GM18519 (cell line): ENCODE measurements around the gene DYNC1I2.

Experiments used
- ATAC-seq: cut with Tn5 transposase; IDR thresholded peaks from one replicate; pipeline ENCODE4 v1.9.1; 2021; ENCODE audit warnings: mild to moderate bottlenecking, moderate library complexity; ENCODE audit not compliant: unreplicated experiment, low FRiP score

Gene DYNC1I2

DNA sequence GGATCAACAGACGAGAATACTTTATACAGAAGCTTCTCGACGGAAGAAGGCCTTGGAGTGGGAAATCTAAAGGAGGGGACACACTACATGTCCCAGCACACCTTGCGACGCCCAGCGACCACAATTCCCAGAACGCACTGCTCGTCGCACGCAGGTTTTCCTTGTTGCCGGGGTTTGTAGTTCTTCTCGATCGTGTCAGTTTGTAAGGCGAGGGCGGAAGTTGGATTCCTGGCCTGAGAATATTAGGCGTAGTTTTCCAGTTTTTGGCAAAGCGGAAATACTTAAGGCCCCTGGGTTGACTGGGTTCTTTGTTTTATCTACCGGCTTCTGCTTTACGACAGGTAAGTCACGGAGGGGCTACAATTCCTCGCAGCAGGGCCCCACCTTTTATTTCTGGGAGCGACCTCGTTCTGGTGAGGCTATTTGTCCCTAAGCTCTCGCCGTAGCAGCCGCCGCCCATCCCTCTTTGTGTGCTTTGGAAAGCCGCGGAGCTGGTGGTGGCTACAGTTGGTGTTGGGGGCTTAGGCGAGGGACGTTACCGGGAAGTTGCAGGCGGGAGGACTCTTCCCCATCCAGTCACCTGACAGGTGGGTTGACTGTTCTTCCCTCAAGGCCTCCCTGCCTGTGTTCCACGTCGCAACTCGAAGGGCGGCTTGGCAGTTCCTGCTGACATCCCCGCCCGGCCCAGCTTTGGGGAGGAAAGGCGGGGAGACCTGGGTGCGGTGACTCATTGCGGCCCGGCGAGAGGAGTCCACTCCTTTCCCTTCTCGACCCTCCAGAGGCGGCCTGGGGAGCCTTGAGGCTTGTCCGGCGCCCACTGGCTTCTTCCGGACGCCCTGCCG, at the start of gene DYNC1I2:
Gene DYNC1I2, plus strand, starts transcription at position 183 of the 842 bp plus-strand sequence. CDS start 2,687 bp downstream, outside the sequence.
- peak; percentile 69 for ATAC-seq

DNA sequence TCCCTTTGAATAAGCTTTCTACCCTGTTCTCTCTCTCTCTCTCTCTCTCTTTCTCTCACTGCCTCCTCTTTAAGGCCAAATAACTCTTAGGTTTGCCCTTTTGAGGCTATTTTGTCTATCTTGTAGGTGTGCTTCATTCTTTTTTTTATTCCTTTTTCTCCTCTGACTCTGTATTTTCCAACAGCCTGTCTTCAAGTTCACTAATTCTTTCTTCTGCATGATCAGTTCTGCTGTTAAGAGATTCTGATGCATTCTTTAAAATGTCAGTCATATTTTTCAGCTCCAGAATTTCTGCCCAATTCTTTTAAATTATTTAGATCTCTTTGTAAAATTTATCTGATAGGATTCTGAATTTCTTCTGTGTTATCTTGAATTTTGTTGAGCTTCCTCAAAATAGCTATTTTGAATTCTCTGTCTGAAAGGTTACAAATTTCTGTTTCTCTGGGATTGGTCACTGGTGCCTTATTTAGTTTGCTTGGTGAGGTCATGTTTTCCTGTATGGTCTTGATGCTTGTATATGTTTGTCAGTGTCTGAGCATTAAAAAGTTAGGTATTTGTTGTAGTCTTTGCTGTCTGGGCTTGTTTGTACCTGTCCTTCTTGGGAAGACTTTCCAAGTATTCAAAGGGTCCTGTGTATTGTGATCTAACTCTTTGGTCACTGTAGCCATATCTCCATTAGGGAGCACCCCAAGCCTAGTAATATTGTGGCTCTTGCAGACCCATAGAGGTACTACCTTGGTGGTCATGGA, 35.4 kb upstream of the DYNC1I2 start:
- no peak for ATAC-seq

GRCh38 chr2:171652416-171652785, 34.9 kb upstream of the DYNC1I2 start:
- ATAC-seq: no peak

GRCh38 chr2:171655586-171655985, 31.7 kb upstream of the DYNC1I2 start:
- ATAC-seq: peak; percentile 76

DNA sequence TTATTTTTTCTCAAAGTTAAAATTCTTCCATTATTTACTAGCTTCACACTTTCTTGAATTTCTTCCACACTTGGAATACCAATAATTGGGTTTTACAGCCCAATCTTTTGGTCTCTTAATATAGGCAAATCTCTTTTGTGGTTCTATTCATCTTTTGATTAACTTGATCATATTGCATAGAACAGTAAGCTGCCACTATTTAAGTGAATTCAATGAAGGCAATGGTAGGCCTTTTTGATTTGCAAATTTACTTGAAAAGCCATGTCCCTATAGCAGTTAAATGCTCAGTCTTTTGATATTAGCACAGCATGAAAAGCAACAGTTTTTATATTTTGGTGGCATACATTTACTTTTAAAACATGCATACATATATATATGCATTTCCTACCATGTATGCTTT, 20.2 kb upstream of the DYNC1I2 start:
- no peak for ATAC-seq

GRCh38 chr2:171668183-171668582, 19.1 kb upstream of the DYNC1I2 start:
- no peak for ATAC-seq

GRCh38 chr2:171669121-171669520, 18.1 kb upstream of the DYNC1I2 start:
- no peak for ATAC-seq

DNA sequence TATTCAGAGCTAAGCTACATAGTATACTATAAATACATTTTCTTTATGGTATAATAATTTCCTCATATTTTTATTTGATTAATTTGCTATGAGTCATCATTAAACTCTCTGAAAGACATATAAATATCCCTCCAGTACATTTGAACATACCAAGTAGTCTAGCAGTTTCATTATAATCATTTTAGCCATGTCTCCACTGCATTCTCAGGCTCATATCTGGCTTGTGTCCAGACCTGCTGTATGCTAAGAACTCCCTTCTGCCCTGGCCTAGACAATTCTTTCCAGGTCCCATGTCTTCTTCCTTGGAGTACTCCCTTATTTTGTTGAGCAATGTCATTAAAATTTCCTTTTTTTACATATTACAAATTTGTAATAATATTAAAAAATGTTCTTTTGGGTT, 16.6 kb upstream of the DYNC1I2 start:
- ATAC-seq: no peak

GRCh38 chr2:171671867-171672266, 15.4 kb upstream of the DYNC1I2 start:
- no peak for ATAC-seq

DNA sequence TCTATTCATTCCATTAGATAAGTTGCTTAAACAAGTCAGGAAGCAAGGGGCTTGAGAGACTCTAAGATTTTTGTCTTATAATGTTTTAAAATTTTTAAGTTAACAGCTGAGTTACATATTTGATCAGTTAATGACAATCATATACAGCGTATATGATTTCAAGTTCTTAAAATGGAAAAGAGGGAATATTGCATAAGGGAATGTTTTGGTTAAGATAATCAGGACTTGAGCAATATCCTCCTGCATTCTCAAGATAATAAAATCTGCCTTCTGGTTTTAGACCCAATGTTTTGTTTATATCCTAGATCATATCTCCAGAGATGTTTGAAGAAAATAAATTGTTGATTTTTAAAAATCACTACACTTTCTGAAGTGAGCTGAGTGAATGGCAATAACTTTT, 13.4 kb upstream of the DYNC1I2 start:
- no peak for ATAC-seq

- no peak for ATAC-seq
These were observed 11.4 kb upstream of the DYNC1I2 start for GRCh38 chr2:171675810-171676345.

GRCh38 chr2:171678619-171679018, 8.7 kb upstream of the DYNC1I2 start:
- no peak for ATAC-seq

DNA sequence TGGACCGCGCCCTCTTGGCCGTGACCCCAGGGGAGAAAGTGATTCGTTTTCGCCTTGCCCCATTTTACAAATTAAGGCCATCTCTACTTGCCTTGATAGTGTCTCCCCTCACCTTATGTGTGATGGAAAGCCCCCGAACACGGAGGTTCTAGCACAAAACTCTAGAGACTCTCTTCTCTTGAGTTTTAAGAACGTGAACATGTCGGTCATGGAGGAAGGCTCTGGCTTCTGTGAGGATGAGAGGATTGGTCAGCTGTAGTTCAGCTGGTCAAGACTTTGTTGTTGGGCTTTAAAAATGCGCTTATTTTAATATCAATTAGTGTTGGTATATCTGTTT, 828 bp downstream of the DYNC1I2 start:
- peak; percentile 11 for ATAC-seq

DNA sequence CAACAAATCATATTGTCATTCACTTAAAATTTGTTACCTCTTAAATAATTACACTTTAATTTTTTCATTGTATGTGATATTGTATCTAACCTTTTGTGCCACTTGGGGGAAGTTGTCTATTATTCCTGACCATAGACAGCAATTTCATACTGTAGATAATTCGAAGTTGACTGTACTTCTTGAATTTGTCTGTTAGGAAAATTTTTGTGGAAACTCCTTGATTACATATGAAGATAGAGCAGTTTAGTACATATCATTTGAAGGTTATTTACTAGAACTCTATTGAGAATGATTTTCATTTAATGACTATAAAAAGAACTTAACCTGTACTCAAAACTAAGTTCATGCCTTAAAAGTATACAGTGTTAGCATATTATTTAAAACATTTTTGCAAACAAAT, 5.1 kb downstream of the DYNC1I2 start:
- no peak for ATAC-seq

GRCh38 chr2:171702781-171703556, 15.7 kb downstream of the DYNC1I2 start:
- ATAC-seq: no peak

DNA sequence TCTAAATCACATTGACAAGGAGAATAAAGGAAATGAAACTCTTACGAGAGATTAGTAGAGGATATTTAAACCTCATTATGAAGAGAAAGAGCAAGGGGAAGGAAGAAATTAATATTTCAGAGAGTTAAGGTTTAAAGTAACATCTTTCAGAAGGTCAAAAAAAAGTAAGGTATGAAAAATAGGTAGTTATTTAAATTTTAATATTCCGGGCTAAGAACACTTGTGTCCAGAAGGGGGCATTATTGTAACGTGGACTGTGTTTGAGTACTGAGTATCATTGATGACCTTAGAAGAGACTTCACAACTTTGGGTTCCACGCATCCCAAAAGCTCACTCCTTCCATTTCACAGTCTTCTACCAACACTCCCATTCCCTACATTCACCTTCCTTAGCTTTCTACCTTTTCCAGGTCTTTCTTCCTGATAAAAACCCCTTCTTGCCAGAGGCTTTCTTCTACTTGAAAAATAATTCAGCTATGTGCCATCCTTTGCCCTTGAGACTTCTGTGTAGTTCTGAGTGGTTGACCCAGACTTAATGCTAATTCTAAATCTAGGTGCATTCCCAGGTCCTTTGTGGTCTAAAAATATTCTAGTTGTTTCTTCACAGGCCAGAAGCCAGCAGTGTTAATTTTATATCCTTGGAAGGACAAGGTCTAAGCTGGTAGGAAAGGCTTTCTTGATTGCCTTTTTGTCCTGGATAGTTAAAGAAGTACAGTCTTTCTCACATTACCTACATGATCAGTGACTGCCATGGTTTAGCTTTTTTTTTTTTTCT, 16.5 kb downstream of the DYNC1I2 start:
- no peak for ATAC-seq

DNA sequence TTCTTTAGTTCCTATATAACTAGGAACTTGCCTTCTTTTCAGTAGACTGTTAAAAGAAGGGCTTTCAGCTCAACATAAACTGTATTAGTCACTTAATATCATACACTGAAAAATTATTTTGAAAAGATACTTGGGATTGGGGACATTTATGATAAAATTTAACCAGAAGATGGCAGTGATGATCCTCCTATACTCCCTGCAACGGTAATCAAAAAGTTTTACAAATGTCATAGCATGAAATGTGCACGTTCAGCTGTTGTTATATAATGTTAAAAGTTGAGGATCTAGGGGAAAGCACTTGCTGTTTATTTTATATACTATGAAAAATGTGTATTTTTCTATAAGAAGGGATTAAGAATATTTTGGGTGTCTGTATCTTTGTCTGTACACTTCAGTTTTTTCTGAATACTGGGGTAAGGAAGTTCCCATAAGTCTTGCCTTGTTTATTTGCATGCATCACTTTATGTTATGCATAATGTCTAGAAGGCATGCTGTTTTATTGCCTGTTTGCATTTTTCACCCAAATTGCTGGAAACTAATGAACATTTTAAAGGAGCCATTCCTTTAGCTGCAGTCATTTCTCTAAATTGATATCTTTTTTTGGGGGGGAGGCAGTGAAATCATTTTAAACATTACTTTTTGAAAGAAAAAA, 19.0 kb downstream of the DYNC1I2 start:
- no peak for ATAC-seq

DNA sequence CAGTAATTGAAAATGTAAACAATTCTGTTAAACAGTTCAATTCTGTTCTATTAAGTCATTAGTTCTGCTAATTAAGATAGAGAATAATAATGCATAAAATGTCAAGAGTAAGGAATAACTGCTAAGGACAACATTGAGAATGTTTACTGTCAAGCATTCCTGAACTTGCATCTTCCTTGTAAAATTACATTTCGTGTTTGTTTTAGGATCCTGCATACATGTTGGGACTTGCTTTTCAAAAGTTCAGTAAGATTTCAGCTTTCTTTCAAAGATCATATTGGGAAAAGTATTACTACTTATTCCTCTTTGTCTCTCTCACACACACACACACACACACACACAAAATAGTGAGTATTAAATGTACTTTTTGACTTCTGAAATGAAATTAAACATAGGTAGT, 20.5 kb downstream of the DYNC1I2 start:
- no peak for ATAC-seq

DNA sequence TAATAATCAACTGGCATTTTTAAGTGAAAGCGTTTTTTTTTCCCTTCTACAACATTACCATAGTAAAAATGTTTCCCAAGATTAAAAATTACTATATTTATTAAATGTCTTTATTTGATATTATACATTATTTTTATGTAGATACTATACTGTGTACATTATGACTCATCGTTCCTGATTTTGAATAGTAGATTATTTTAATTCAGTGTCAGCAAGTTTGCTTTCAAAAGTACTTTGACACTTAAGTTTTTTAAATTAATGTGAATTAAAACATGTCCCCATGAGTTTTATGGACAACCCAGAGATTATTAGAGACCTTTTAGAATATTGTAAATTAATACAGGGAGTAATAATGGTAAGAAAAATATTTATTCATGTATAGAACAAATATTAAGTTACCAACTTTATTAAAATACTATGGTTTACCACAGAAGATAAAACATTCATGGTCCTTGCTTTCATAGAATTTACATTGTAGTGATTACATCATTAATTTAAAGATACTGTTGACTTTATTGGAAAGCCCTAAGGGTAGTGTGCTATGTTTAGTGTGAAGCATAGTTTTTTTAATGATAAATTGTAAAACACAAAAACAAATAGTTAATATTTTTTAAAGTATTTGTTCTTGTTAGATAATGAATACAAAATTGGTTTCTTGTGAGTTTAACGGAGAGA, 21.9 kb downstream of the DYNC1I2 start:
- no peak for ATAC-seq
